ENCODE results near the gene PLPPR4. TPM values are rescaled to one million over a fixed set of nuclear protein-coding genes. Genes with fewer than 3 reads are reported as not detected.

The PLPPR4 gene
- total RNA-seq, 2 experiments from 2014 or later: not detected

DNA sequence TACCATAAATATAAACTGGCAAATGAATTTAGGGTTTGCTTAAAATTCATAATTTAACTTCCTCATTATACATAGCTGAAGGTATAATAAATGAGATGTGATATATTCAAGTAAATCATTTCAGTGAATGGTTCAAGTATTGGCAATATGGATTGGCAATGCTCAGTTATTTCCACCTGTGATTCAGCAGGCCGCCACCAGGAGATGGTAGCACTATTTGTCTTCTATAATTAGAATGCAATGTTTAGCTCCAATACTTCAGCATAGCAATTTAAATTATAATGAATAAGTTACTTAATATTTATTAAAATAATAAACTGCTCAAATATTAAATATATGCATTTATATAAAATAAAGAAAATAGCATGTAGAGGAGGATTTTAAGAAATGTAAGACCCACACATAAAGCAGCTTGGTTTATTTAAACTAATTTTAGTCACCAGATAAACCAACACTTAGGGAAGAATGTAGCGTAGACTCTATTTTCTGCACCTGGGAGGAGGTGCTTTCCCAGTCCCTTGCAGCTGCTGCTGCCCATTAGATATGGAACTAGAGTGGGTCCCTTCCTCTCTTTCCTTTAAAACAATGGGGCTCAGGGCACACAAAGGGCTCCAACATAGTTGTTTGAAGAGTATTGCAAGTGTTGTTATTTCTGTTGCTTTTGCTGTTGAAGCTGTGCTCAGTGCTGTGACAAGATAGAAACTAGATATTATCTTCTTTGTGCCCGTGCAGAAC, 62.1 kb downstream of the PLPPR4 start:
- ChIA-PET POLR2A (no interaction called here), CTCF (no interaction called here)
- Histone ChIP-seq H3K4me3 (ENCODE audit: low read length) (no peak overlapping the region), H3K36me3 (ENCODE audit: insufficient read depth, low read length) (no peaks in the 10 kb centered on the region), H3K4me1 (ENCODE audit: insufficient read depth, low read length) (no peaks in the 10 kb centered on the region), H3K27ac (ENCODE audit: low read depth in 1 of 2, low read length in 2 of 2) (no peak overlapping the region), H3K9me3 (ENCODE audit: control insufficient read depth in 1 of 2, insufficient read depth in 1 of 2, low read length in 2 of 2) (no peaks in the 10 kb centered on the region), H3K27me3 (ENCODE audit: control insufficient read depth in 1 of 2, insufficient read depth in 2 of 2, low read length in 2 of 2) (no peaks in the 10 kb centered on the region)
- TF ChIP-seq, protein P1, sequence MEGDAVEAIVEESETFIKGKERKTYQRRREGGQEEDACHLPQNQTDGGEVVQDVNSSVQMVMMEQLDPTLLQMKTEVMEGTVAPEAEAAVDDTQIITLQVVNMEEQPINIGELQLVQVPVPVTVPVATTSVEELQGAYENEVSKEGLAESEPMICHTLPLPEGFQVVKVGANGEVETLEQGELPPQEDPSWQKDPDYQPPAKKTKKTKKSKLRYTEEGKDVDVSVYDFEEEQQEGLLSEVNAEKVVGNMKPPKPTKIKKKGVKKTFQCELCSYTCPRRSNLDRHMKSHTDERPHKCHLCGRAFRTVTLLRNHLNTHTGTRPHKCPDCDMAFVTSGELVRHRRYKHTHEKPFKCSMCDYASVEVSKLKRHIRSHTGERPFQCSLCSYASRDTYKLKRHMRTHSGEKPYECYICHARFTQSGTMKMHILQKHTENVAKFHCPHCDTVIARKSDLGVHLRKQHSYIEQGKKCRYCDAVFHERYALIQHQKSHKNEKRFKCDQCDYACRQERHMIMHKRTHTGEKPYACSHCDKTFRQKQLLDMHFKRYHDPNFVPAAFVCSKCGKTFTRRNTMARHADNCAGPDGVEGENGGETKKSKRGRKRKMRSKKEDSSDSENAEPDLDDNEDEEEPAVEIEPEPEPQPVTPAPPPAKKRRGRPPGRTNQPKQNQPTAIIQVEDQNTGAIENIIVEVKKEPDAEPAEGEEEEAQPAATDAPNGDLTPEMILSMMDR (IDR thresholded peaks at IDR 0.05): no peak
- H3K27me3 Mint-ChIP-seq: peaks cover 3% of the 10 kb centered on the region
- intact Hi-C loops (cut with DNase I, micrococcal nuclease): no loop called here
- H3K4me3 Mint-ChIP-seq: no peak overlapping the region
- no peaks in the 10 kb centered on the region for H3K36me3 Mint-ChIP-seq (ENCODE audit: low read depth)
- H3K27ac Mint-ChIP-seq: no peak overlapping the region
- DNase-seq (no peak), ATAC-seq (ENCODE audit: poor library complexity) (no peak)
- no peaks in the 10 kb centered on the region for H3K9me3 Mint-ChIP-seq
- H3K4me1 Mint-ChIP-seq (ENCODE audit: low read depth): no peaks in the 10 kb centered on the region

DNA sequence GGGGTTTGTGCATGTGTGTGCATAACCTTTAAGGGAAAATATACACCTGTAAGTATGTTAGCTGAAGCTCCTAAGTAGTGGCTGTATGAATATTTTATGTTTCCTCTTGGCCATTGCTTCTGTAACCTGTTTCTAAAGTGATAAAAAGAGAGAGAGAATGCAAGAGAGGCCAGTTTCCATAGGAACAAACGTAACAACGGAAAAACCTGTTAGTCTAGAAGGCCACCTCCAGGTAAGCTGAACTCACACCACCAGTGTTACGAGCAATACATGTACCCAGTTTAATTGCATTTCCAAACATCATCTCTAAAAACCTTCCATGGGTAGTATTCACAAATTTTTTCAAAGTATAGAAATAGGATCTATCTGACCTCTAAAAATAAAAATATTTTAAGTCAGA, 63.1 kb downstream of the PLPPR4 start:
- TF ChIP-seq, protein P1 (IDR thresholded peaks at IDR 0.05): no peak
- POLR2A ChIA-PET: no interaction called here
- Mint-ChIP-seq H3K36me3 (ENCODE audit: low read depth) (no peaks in the 10 kb centered on the region), H3K4me1 (ENCODE audit: low read depth) (no peaks in the 10 kb centered on the region), H3K4me3 (no peak overlapping the region), H3K27ac (no peak overlapping the region), H3K27me3 (peaks cover 3% of the 10 kb centered on the region), H3K9me3 (no peaks in the 10 kb centered on the region)
- no peaks in the 10 kb centered on the region for H3K27me3 ChIP-seq (ENCODE audit: control insufficient read depth in 1 of 2, insufficient read depth in 2 of 2, low read length in 2 of 2)
- H3K4me1 ChIP-seq (ENCODE audit: insufficient read depth, low read length): no peaks in the 10 kb centered on the region
- H3K9me3 ChIP-seq (ENCODE audit: control insufficient read depth in 1 of 2, insufficient read depth in 1 of 2, low read length in 2 of 2): no peaks in the 10 kb centered on the region
- ATAC-seq (ENCODE audit: poor library complexity): no peak
- H3K4me3 ChIP-seq (ENCODE audit: low read length): no peak overlapping the region
- no peak for DNase-seq
- H3K27ac ChIP-seq (ENCODE audit: low read depth in 1 of 2, low read length in 2 of 2): no peak overlapping the region
- intact Hi-C loops (cut with DNase I, micrococcal nuclease): no loop called here
- H3K36me3 ChIP-seq (ENCODE audit: insufficient read depth, low read length): no peaks in the 10 kb centered on the region
- CTCF ChIA-PET: no interaction called here

DNA sequence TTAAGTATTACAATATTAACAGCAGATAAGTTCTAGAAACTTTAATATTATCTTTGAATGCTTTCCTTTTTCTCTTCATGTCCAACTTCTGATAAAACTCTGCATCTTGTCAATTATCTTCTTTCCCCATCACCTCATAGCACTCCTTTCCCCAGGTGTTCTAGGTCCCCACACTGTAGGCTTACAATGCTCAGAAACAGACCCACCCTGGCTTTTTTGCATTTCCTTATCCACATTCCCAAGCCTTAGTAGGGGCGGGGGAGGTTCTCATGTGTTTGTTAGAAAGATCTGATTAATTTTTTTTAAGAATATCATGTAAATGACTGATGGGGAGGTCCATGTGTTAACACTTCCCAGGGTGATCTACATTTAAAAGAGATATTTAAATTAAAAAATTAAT, 63.9 kb downstream of the PLPPR4 start:
- no peaks in the 10 kb centered on the region for H3K4me1 ChIP-seq (ENCODE audit: insufficient read depth, low read length)
- no peaks in the 10 kb centered on the region for H3K9me3 ChIP-seq (ENCODE audit: control insufficient read depth in 1 of 2, insufficient read depth in 1 of 2, low read length in 2 of 2)
- H3K27me3 Mint-ChIP-seq: peaks cover 3% of the 10 kb centered on the region
- ATAC-seq (ENCODE audit: poor library complexity) (no peak), DNase-seq (no peak)
- intact Hi-C loops (cut with DNase I, micrococcal nuclease): no loop called here
- no peaks in the 10 kb centered on the region for H3K27me3 ChIP-seq (ENCODE audit: control insufficient read depth in 1 of 2, insufficient read depth in 2 of 2, low read length in 2 of 2)
- ChIA-PET CTCF (no interaction called here), POLR2A (no interaction called here)
- TF ChIP-seq, protein P1 (IDR thresholded peaks at IDR 0.05): no peak
- no peaks in the 10 kb centered on the region for H3K36me3 Mint-ChIP-seq (ENCODE audit: low read depth)
- no peak overlapping the region for H3K4me3 Mint-ChIP-seq
- no peaks in the 10 kb centered on the region for H3K36me3 ChIP-seq (ENCODE audit: insufficient read depth, low read length)
- no peak overlapping the region for H3K27ac ChIP-seq (ENCODE audit: low read depth in 1 of 2, low read length in 2 of 2)
- no peak overlapping the region for H3K27ac Mint-ChIP-seq
- H3K4me1 Mint-ChIP-seq (ENCODE audit: low read depth): no peaks in the 10 kb centered on the region
- no peak overlapping the region for H3K4me3 ChIP-seq (ENCODE audit: low read length)
- no peaks in the 10 kb centered on the region for H3K9me3 Mint-ChIP-seq

All from CD4-positive, alpha-beta T cell (primary cell).